ENCODE measurements around the gene TNXB. TPM values are rescaled to one million over a fixed set of nuclear protein-coding genes. Genes with fewer than 3 reads are reported as not detected.
A peak's percentile ranks its signal among the peaks of the same experiment; 100 is the strongest.
"Not testable (repeated sequence)": the region's sequence is repeated elsewhere in the genome, so short reads cannot be mapped to it uniquely, and the experiment has no call there.

Gene TNXB
- total and polyA plus RNA-seq, 8 donors: 15.1 to 408 (median 44.6) TPM

- intact Hi-C loops (cut with DNase I; ENCODE audit: low total_unique reads): not testable (repeated sequence)
These were observed 35.1 kb upstream of the TNXB start for GRCh38 chr6:32144238-32144637.

GRCh38 chr6:32140420-32141046, 31.4 kb upstream of the TNXB start:
- Histone ChIP-seq H3K9me3 (no peaks in the 10 kb centered on the region), H3K4me3 (no peak overlapping the region)
- intact Hi-C loops (cut with DNase I; ENCODE audit: low total_unique reads): no loop called here

More at GRCh38 chr6:32144238-32144637, 35.1 kb upstream of the TNXB start:
- peak in 1 of 3 donors; percentile 9 for TF ChIP-seq POLR2AphosphoS5 (IDR thresholded peaks at IDR 0.05)
- peak; percentile 48 to 61 for DNase-seq
- Histone ChIP-seq H3K36me3 (peaks cover 0 to 10% (median 5%) of the 10 kb centered on the region in 4 donors), H3K27ac (peak overlapping the region in 2 of 5 donors; percentile 52 to 61), H3K4me1 (peaks cover 0 to 16% (median 8%) of the 10 kb centered on the region in 4 donors), H3K27me3 (peaks cover 0 to 11% (median 0%) of the 10 kb centered on the region in 3 donors)
- WGBS, 5 donors: 26 to 63% (median 44%) methylated on average over 7 of the region's 7 CpGs
- not testable (repeated sequence) for H3K9me3 ChIP-seq, H3K4me3 ChIP-seq

GRCh38 chr6:32139590-32139989, 30.5 kb upstream of the TNXB start:
- no peaks in the 10 kb centered on the region for H3K9me3 ChIP-seq
- intact Hi-C loops (cut with DNase I; ENCODE audit: low total_unique reads): no loop called here
- H3K27me3 ChIP-seq: no peaks in the 10 kb centered on the region
- no peaks in the 10 kb centered on the region for H3K36me3 ChIP-seq
- 63 to 77% (median 67%) methylated on average over 5 of the region's 5 CpGs for WGBS, 5 donors
- peaks cover 0 to 5% (median 2%) of the 10 kb centered on the region in 4 donors for H3K4me1 ChIP-seq
- no peak overlapping the region for H3K4me3 ChIP-seq
- no peak for DNase-seq
- TF ChIP-seq CTCF (IDR thresholded peaks at IDR 0.05) (no peak), EP300 (IDR thresholded peaks at IDR 0.05) (no peak), POLR2A (IDR thresholded peaks at IDR 0.05) (no peak)
- no peak overlapping the region for H3K27ac ChIP-seq

More at GRCh38 chr6:32140420-32141046, 31.4 kb upstream of the TNXB start:
- DNase-seq: no peak
- Histone ChIP-seq H3K36me3 (no peaks in the 10 kb centered on the region), H3K27me3 (no peaks in the 10 kb centered on the region), H3K4me1 (peaks cover 0 to 6% (median 2%) of the 10 kb centered on the region in 4 donors), H3K27ac (no peak overlapping the region)
- WGBS, 5 donors: 57 to 69% (median 66%) methylated on average over 5 of the region's 5 CpGs
- no peak for TF ChIP-seq EP300 (IDR thresholded peaks at IDR 0.05)
- TF ChIP-seq POLR2AphosphoS5 (IDR thresholded peaks at IDR 0.05): no peak
- TF ChIP-seq CTCF (IDR thresholded peaks at IDR 0.05): no peak
- TF ChIP-seq POLR2A (IDR thresholded peaks at IDR 0.05): no peak

- no peak for TF ChIP-seq POLR2AphosphoS5 (IDR thresholded peaks at IDR 0.05)
- TF ChIP-seq POLR2A (IDR thresholded peaks at IDR 0.05): no peak
- no peak for TF ChIP-seq EP300 (IDR thresholded peaks at IDR 0.05)
- no peak for TF ChIP-seq CTCF (IDR thresholded peaks at IDR 0.05)
These were observed 28.3 kb upstream of the TNXB start for GRCh38 chr6:32137454-32137853.

GRCh38 chr6:32133786-32134185, 24.6 kb upstream of the TNXB start:
- no peak for TF ChIP-seq POLR2AphosphoS5 (IDR thresholded peaks at IDR 0.05)
- no peak for TF ChIP-seq POLR2A (IDR thresholded peaks at IDR 0.05)
- no peak for TF ChIP-seq CTCF (IDR thresholded peaks at IDR 0.05)
- no peak for TF ChIP-seq EP300 (IDR thresholded peaks at IDR 0.05)
- H3K9me3 ChIP-seq: no peaks in the 10 kb centered on the region
- no peak for DNase-seq
- no peaks in the 10 kb centered on the region for H3K36me3 ChIP-seq
- intact Hi-C loops (cut with DNase I; ENCODE audit: low total_unique reads): no loop called here
- no peak overlapping the region for H3K27ac ChIP-seq
- H3K27me3 ChIP-seq: no peaks in the 10 kb centered on the region
- no peak overlapping the region for H3K4me3 ChIP-seq
- H3K4me1 ChIP-seq: peaks cover 10 to 18% (median 12%) of the 10 kb centered on the region in 4 donors
- 72 to 86% (median 80%) methylated on average over 4 of the region's 4 CpGs for WGBS, 5 donors

More at GRCh38 chr6:32137454-32137853, 28.3 kb upstream of the TNXB start:
- Histone ChIP-seq H3K9me3 (no peaks in the 10 kb centered on the region), H3K27ac (no peak overlapping the region), H3K4me3 (no peak overlapping the region), H3K36me3 (no peaks in the 10 kb centered on the region), H3K4me1 (no peaks in the 10 kb centered on the region), H3K27me3 (no peaks in the 10 kb centered on the region)
- DNase-seq: no peak
- intact Hi-C loops (cut with DNase I; ENCODE audit: low total_unique reads): no loop called here
